IMR-90 (cell line): ENCODE data around the gene KRTAP4-8. TPM values are rescaled to one million over a fixed set of nuclear protein-coding genes. Genes with fewer than 3 reads are reported as not detected.
A peak's percentile ranks its signal among the peaks of the same experiment; 100 is the strongest.

ENCODE experiments used
- ATAC-seq: fragments of 200-7000 bp; cut with Tn5 transposase; 2 replicates; pipeline ENCODE4 v1.9.1; 2020; ENCODE audit warnings: low read depth, mild to moderate bottlenecking, moderate library complexity
- BruUV-seq: library from RNA; stranded (reverse); fragments of 400-500 nt; replicated peaks from 2 replicates; lab custom pipeline; 2021; lab: Mats Ljungman, UMichigan
- CTCF ChIA-PET: fragments of 300-600 bp; formaldehyde crosslinking; extraction: SDS; loops from one replicate; lab custom pipeline; 2021; ENCODE audit warnings: antibody characterized with exemption; lab: Yijun Ruan, JAX
- POLR2A ChIA-PET: fragments of 300-600 bp; sonication (Branson Sonifier 250); formaldehyde crosslinking; loops from one replicate; lab custom pipeline; 2022; ENCODE audit warnings: antibody characterized with exemption; ENCODE audit not compliant: unreplicated experiment; lab: Charles Lee
- DNase-seq: peaks from one replicate; pipeline ENCODE4 v3.0.0; 2013
- H2AFZ ChIP-seq: replicated peaks from 2 replicates; pipeline ENCODE3; 2013; ENCODE audit warnings: low read length, mild to moderate bottlenecking; ENCODE audit not compliant: poor library complexity
- H2AK5ac ChIP-seq: 2 replicates; pipeline ENCODE4 v1.6.1; 2013; ENCODE audit warnings: low read depth, low read length, inconsistent platforms
- H2AK9ac ChIP-seq: replicated peaks from 2 replicates; pipeline ENCODE3; 2013; ENCODE audit warnings: mild to moderate bottlenecking, low read depth, low read length, moderate library complexity; ENCODE audit not compliant: poor library complexity
- H2BK120ac ChIP-seq: 2 replicates; pipeline ENCODE4 v1.6.1; 2013; ENCODE audit warnings: low read depth, low read length, inconsistent platforms
- H2BK15ac ChIP-seq: 3 replicates; pipeline ENCODE4 v1.6.1; 2013; ENCODE audit warnings: low read depth, low read length, inconsistent platforms
- H2BK20ac ChIP-seq: 2 replicates; pipeline ENCODE4 v1.6.1; 2013; ENCODE audit warnings: low read depth, mild to moderate bottlenecking, inconsistent platforms, low read length, moderate library complexity
- H2BK5ac ChIP-seq: 2 replicates; pipeline ENCODE4 v1.6.1; 2013; ENCODE audit warnings: mild to moderate bottlenecking, low read depth, low read length, inconsistent platforms; ENCODE audit not compliant: poor library complexity, severe bottlenecking
- H3K14ac ChIP-seq: replicated peaks from 2 replicates; pipeline ENCODE4 v1.6.1; 2013; ENCODE audit warnings: low read depth, low read length, inconsistent platforms
- H3K18ac ChIP-seq: 2 replicates; pipeline ENCODE4 v1.6.1; 2013; ENCODE audit warnings: low read depth, low read length, control low read depth
- H3K23ac ChIP-seq: 2 replicates; pipeline ENCODE4 v1.6.1; 2013; ENCODE audit warnings: low read depth, low read length, inconsistent platforms
- H3K27ac ChIP-seq: 2 replicates; pipeline ENCODE4 v1.5.1; 2013; ENCODE audit warnings: mild to moderate bottlenecking, control low read depth, low read length; ENCODE audit not compliant: insufficient read depth
- H3K27me3 ChIP-seq: 2 replicates; pipeline ENCODE4 v1.6.1; 2013; ENCODE audit warnings: low read length; ENCODE audit not compliant: control insufficient read depth, insufficient read depth
- H3K36me3 ChIP-seq: 2 replicates; pipeline ENCODE4 v1.6.1; 2013; ENCODE audit warnings: low read length, mixed read lengths; ENCODE audit not compliant: control insufficient read depth, insufficient read depth
- H3K4ac ChIP-seq: 2 replicates; pipeline ENCODE4 v1.6.1; 2013; ENCODE audit warnings: low read depth, low read length, inconsistent platforms
- H3K4me1 ChIP-seq: 2 replicates; pipeline ENCODE4 v1.6.1; 2013; ENCODE audit warnings: low read length, mixed read lengths; ENCODE audit not compliant: control insufficient read depth, insufficient read depth
- H3K4me2 ChIP-seq: 2 replicates; pipeline ENCODE4 v1.6.1; 2013; ENCODE audit warnings: low read depth, mild to moderate bottlenecking, control low read depth, low read length, moderate library complexity
- H3K4me3 ChIP-seq: 2 replicates; pipeline ENCODE4 v1.5.1; 2013; ENCODE audit warnings: low read depth, mild to moderate bottlenecking, control low read depth, low read length, moderate library complexity; ENCODE audit not compliant: insufficient read depth
- H3K56ac ChIP-seq: 2 replicates; pipeline ENCODE4 v1.6.1; 2013; ENCODE audit warnings: low read length, inconsistent platforms; ENCODE audit not compliant: insufficient read depth; ENCODE audit errors: extremely low read depth
- H3K79me1 ChIP-seq, 2 experiments: 2 replicates each; pipeline ENCODE4 v1.6.1; 2013; ENCODE audit warnings: low read length in 2 of 2, inconsistent platforms in 1 of 2, low read depth in 1 of 2
- H3K9ac ChIP-seq: 2 replicates; pipeline ENCODE4 v1.6.1; 2013; ENCODE audit warnings: low read depth, low read length, control low read depth
- H3K9me1 ChIP-seq: 2 replicates; pipeline ENCODE4 v1.6.1; 2013; ENCODE audit warnings: low read length, inconsistent platforms; ENCODE audit not compliant: insufficient read depth
- H3K9me3 ChIP-seq: 2 replicates; pipeline ENCODE4 v1.6.1; 2013; ENCODE audit warnings: low read length; ENCODE audit not compliant: control insufficient read depth, insufficient read depth
- H4K20me1 ChIP-seq: 2 replicates; pipeline ENCODE4 v1.6.1; 2013; ENCODE audit warnings: low read length, inconsistent platforms; ENCODE audit not compliant: insufficient read depth
- H4K5ac ChIP-seq: 2 replicates; pipeline ENCODE4 v1.6.1; 2013; ENCODE audit warnings: mild to moderate bottlenecking, low read depth, low read length, control low read depth
- H4K8ac ChIP-seq, 2 experiments: 2 replicates each; pipeline ENCODE4 v1.6.1; 2013; ENCODE audit warnings: low read depth in 2 of 2, low read length in 2 of 2, control low read depth in 1 of 2, inconsistent platforms in 1 of 2
- H4K91ac ChIP-seq: 2 replicates; pipeline ENCODE4 v1.6.1; 2013; ENCODE audit warnings: low read depth, low read length, inconsistent platforms; ENCODE audit not compliant: insufficient read depth
- BHLHE40 ChIP-seq: fragments of 150-350 bp; IDR thresholded peaks from 2 replicates; pipeline ENCODE4 v1.6.1; 2016; ENCODE audit warnings: mild to moderate bottlenecking, low read depth, low read length
- CEBPB ChIP-seq: IDR thresholded peaks from 2 replicates; pipeline ENCODE4 v1.6.1; 2012; ENCODE audit warnings: low read depth, low read length, improper control_type of control experiment
- CHD1 ChIP-seq: IDR thresholded peaks from 2 replicates; pipeline ENCODE4 v1.6.1; 2012; ENCODE audit warnings: low read depth, low read length, improper control_type of control experiment
- FOS ChIP-seq: fragments of 150-350 bp; IDR thresholded peaks from 2 replicates; pipeline ENCODE4 v1.6.1; 2016; ENCODE audit warnings: low read depth, low read length
- MAFK ChIP-seq: IDR thresholded peaks from 2 replicates; pipeline ENCODE4 v1.6.1; 2012; ENCODE audit warnings: low read depth, low read length, improper control_type of control experiment
- MAZ ChIP-seq: IDR thresholded peaks from 2 replicates; pipeline ENCODE4 v1.6.1; 2012; ENCODE audit warnings: low read depth, mild to moderate bottlenecking, low read length, improper control_type of control experiment, moderate library complexity, borderline replicate concordance
- NFE2L2 ChIP-seq: fragments of 150-350 bp; IDR thresholded peaks from 2 replicates; pipeline ENCODE4 v1.6.1; 2016; ENCODE audit warnings: low read depth, mild to moderate bottlenecking, low read length
- POLR2A ChIP-seq: IDR thresholded peaks from 2 replicates; pipeline ENCODE4 v1.6.1; 2012; ENCODE audit warnings: mild to moderate bottlenecking, low read depth, low read length
- RAD21 ChIP-seq: IDR thresholded peaks from 2 replicates; pipeline ENCODE4 v1.6.1; 2012; ENCODE audit warnings: low read length, improper control_type of control experiment
- RCOR1 ChIP-seq: IDR thresholded peaks from 2 replicates; pipeline ENCODE4 v1.6.1; 2012; ENCODE audit warnings: mild to moderate bottlenecking, low read length, improper control_type of control experiment; ENCODE audit not compliant: insufficient replicate concordance
- RFX5 ChIP-seq: IDR thresholded peaks from 2 replicates; pipeline ENCODE4 v1.8.0; 2012; ENCODE audit warnings: low read depth, mild to moderate bottlenecking, low read length, moderate library complexity
- WGBS, 2 experiments: methylation state at CpG; one replicate each; pipeline versions ENCODE4 v1.1.5 to v1.1.7; 2013; ENCODE audit warnings: missing lambda C conversion rate in 2 of 2; ENCODE audit not compliant: insufficient read length in 1 of 2; ENCODE audit errors: extremely low coverage in 2 of 2; 5-methylcytosine and 5-hydroxymethylcytosine counted together
- dilution Hi-C: fragments of 300-500 bp; cut with HindIII; formaldehyde crosslinking; loops from one replicate; pipeline ENCODE4 v1.14.3; 2018; ENCODE audit warnings: low sequenced_read_pairs; ENCODE audit not compliant: unreplicated experiment
- in situ Hi-C: fragments of 300-500 bp; cut with MboI; formaldehyde crosslinking; loops from 3 replicates; pipeline ENCODE4 v1.14.3; 2019; ENCODE audit warnings: low sequenced_read_pairs, inconsistent platforms, mixed read lengths
- intact Hi-C: fragments of 100-400 bp; cut with micrococcal nuclease; formaldehyde crosslinking; loops from 2 replicates; pipeline ENCODE4 v1.10.0; 2022
- polyA plus RNA-seq, 3 experiments: library from polyadenylated mRNA; depleted of rRNA; stranded (reverse); fragments of >200 nt; gene quantifications; 2 replicates each; pipeline ENCODE4 v1.2.3, GENCODE V29; 2012; ENCODE audit warnings: low replicate concordance in 1 of 3
- total RNA-seq: library from RNA; depleted of rRNA; stranded (reverse); fragments of >200 nt; gene quantifications from 2 replicates; pipeline ENCODE4 v1.2.3, GENCODE V29; 2012
- TF ChIP-seq, protein P1 (sequence below): fragments of 150-350 bp; IDR thresholded peaks from 2 replicates; pipeline ENCODE4 v1.6.1; 2017; ENCODE audit warnings: mild to moderate bottlenecking, antibody characterized with exemption, low read length, low read depth
- TF ChIP-seq, protein P2 (sequence below): fragments of 150-350 bp; IDR thresholded peaks from 2 replicates; pipeline ENCODE4 v1.6.1; 2016; ENCODE audit warnings: low read depth, mild to moderate bottlenecking, low read length, moderate library complexity, borderline replicate concordance
- TF ChIP-seq, protein P3 (sequence below): conservative IDR thresholded peaks from 2 replicates; pipeline ENCODE4 v1.5.1; 2012; ENCODE audit warnings: mild to moderate bottlenecking, low read depth, low read length, improper control_type of control experiment

KRTAP4-8 gene
- total and polyA plus RNA-seq, 2 of the 4 experiments (the other 2 are of a cell fraction): not detected

DNA sequence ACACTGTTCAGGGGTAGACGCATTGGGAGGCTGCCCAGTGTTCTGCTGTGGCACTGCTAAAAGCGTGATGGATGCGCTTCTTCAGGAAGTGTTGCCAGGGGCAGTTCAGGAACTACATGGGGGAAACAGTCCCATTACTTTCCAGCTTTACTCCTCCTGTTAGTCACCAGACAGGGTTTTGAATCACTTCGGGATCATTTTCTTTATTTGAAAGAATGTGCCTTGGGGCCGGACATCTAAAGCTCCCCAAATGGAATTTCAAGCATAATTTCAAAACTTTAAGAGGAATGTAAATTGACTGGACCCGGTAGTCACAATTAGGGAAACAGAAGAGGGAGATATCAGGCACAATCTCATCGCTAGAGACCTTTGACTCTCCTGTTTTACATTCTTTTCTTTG is 49.5 kb downstream of the KRTAP4-8 start:
- no TSS peak for BruUV-seq
- Histone ChIP-seq H3K4me2 (peak overlapping the region; percentile 70), H4K20me1 (no peaks in the 10 kb centered on the region), H3K36me3 (no peaks in the 10 kb centered on the region), H4K8ac (peak overlapping the region; percentile 33 to 76; a peak in 3 of 4 replicates), H3K18ac (peak overlapping the region; percentile 97), H2AFZ (peak overlapping the region; percentile 77), H3K27me3 (no peaks in the 10 kb centered on the region), H3K56ac (peak overlapping the region; percentile 63), H4K5ac (peak overlapping the region; percentile 94; the same call in 1 of the 2 replicates), H2BK120ac (peak overlapping the region; percentile 88), H3K23ac (peak overlapping the region; percentile 57), H3K4ac (peak overlapping the region; percentile 80), H4K91ac (peak overlapping the region; percentile 85), H3K9me3 (no peaks in the 10 kb centered on the region), H2BK20ac (peak overlapping the region; percentile 93), H3K79me1 (no peaks in the 10 kb centered on the region), H3K14ac (peak overlapping the region; percentile 83), H3K4me1 (peaks cover 5% of the 10 kb centered on the region), H2AK9ac (no peak overlapping the region), H3K4me3 (no peak overlapping the region), H2BK5ac (peak overlapping the region; percentile 82), H3K27ac (peak overlapping the region; percentile 69), H2BK15ac (peak overlapping the region; percentile 55; the same call in 2 of the 3 replicates), H2AK5ac (peak overlapping the region; percentile 84), H3K9ac (no peak overlapping the region), H3K9me1 (peaks cover 11% of the 10 kb centered on the region; the same call in 1 of the 2 replicates)
- in situ Hi-C loops: no loop called here
- ChIA-PET CTCF (no interaction called here), POLR2A (interaction anchor here (1.0 kb wide), 1 partner anchor 11 kb away, joined by 5 read pairs; no protein-coding TSS in a partner anchor)
- intact Hi-C loops: no loop called here
- peak; percentile 80 for ATAC-seq
- no peak for TF ChIP-seq CEBPB
- TF ChIP-seq POLR2A: no peak
- TF ChIP-seq FOS: peak; percentile 19; the same call in 1 of the 2 replicates
- no peak for TF ChIP-seq MAZ
- no peak for TF ChIP-seq NFE2L2
- no peak for TF ChIP-seq RFX5
- TF ChIP-seq, protein P1, sequence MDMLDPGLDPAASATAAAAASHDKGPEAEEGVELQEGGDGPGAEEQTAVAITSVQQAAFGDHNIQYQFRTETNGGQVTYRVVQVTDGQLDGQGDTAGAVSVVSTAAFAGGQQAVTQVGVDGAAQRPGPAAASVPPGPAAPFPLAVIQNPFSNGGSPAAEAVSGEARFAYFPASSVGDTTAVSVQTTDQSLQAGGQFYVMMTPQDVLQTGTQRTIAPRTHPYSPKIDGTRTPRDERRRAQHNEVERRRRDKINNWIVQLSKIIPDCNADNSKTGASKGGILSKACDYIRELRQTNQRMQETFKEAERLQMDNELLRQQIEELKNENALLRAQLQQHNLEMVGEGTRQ: no peak
- peak; percentile 43; the same call in 1 of the 2 replicates for TF ChIP-seq BHLHE40
- TF ChIP-seq, protein P2, sequence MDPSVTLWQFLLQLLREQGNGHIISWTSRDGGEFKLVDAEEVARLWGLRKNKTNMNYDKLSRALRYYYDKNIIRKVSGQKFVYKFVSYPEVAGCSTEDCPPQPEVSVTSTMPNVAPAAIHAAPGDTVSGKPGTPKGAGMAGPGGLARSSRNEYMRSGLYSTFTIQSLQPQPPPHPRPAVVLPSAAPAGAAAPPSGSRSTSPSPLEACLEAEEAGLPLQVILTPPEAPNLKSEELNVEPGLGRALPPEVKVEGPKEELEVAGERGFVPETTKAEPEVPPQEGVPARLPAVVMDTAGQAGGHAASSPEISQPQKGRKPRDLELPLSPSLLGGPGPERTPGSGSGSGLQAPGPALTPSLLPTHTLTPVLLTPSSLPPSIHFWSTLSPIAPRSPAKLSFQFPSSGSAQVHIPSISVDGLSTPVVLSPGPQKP: no peak
- TF ChIP-seq, protein P3, sequence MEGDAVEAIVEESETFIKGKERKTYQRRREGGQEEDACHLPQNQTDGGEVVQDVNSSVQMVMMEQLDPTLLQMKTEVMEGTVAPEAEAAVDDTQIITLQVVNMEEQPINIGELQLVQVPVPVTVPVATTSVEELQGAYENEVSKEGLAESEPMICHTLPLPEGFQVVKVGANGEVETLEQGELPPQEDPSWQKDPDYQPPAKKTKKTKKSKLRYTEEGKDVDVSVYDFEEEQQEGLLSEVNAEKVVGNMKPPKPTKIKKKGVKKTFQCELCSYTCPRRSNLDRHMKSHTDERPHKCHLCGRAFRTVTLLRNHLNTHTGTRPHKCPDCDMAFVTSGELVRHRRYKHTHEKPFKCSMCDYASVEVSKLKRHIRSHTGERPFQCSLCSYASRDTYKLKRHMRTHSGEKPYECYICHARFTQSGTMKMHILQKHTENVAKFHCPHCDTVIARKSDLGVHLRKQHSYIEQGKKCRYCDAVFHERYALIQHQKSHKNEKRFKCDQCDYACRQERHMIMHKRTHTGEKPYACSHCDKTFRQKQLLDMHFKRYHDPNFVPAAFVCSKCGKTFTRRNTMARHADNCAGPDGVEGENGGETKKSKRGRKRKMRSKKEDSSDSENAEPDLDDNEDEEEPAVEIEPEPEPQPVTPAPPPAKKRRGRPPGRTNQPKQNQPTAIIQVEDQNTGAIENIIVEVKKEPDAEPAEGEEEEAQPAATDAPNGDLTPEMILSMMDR: no peak
- no peak for TF ChIP-seq RCOR1
- no peak for TF ChIP-seq MAFK
- TF ChIP-seq RAD21: 0 out of 2 replicates have a peak, but pooled peaks have one; percentile 1
- TF ChIP-seq CHD1: no peak
- no CpG with 5 or more reads among the region's 7 CpGs for WGBS, 2 experiments
- dilution Hi-C loops: no loop called here
- DNase-seq: peak; percentile 60
